H1 (cell line): ENCODE data around the gene MANSC1. TPM values are rescaled to one million over a fixed set of nuclear protein-coding genes. Genes with fewer than 3 reads are reported as not detected.

Experiments used
- CTCF ChIA-PET: fragments of 300-600 bp; sonication (Branson Sonifier 250); formaldehyde crosslinking; loops from one replicate; lab custom pipeline; 2021; ENCODE audit not compliant: partially characterized antibody; lab: Charles Lee
- POLR2A ChIA-PET: fragments of 300-600 bp; sonication (Branson Sonifier 250); formaldehyde crosslinking; loops from one replicate; lab custom pipeline; 2021; ENCODE audit warnings: inconsistent platforms; ENCODE audit not compliant: partially characterized antibody; lab: Charles Lee
- DNase-seq, 2 experiments: peaks; one replicate each; pipeline versions ENCODE4 v3.0.0 to v3.0.0-alpha.2; 2010 to 2022; ENCODE audit warnings: low spot score in 2 of 2, low read depth in 1 of 2, mixed read lengths in 1 of 2
- FAIRE-seq: peaks from 2 replicates; lab custom pipeline; 2011; peaks lifted over from hg19 to GRCh38; lab: Jason Lieb, UNC
- H2AFZ ChIP-seq: 2 replicates; pipeline ENCODE4 v1.8.1; 2012; ENCODE audit warnings: low read length, inconsistent platforms
- H2AK5ac ChIP-seq: 2 replicates; pipeline ENCODE4 v1.6.1; 2013; ENCODE audit warnings: low read depth, low read length
- H2BK120ac ChIP-seq: replicated peaks from 2 replicates; pipeline ENCODE3; 2013; ENCODE audit warnings: low read depth, low read length, inconsistent platforms
- H2BK12ac ChIP-seq: 2 replicates; pipeline ENCODE4 v1.6.1; 2013; ENCODE audit warnings: low read depth, low read length
- H2BK15ac ChIP-seq: 2 replicates; pipeline ENCODE4 v1.6.1; 2013; ENCODE audit warnings: low read length
- H2BK20ac ChIP-seq: 2 replicates; pipeline ENCODE4 v1.6.1; 2013; ENCODE audit warnings: low read length
- H2BK5ac ChIP-seq: 2 replicates; pipeline ENCODE4 v1.6.1; 2013; ENCODE audit warnings: low read depth, low read length
- H3K14ac ChIP-seq: 2 replicates; pipeline ENCODE4 v1.6.1; 2013; ENCODE audit warnings: inconsistent platforms; ENCODE audit not compliant: insufficient read length
- H3K18ac ChIP-seq: 2 replicates; pipeline ENCODE4 v1.6.1; 2013; ENCODE audit warnings: low read length; ENCODE audit errors: extremely low read depth
- H3K23ac ChIP-seq: 2 replicates; pipeline ENCODE4 v1.6.1; 2013; ENCODE audit warnings: inconsistent platforms; ENCODE audit not compliant: insufficient read length
- H3K23me2 ChIP-seq: 2 replicates; pipeline ENCODE4 v1.6.1; 2013; ENCODE audit warnings: low read depth, low read length
- H3K27ac ChIP-seq: 2 replicates; pipeline ENCODE4 v1.6.1; 2011; ENCODE audit warnings: low read depth, low read length, inconsistent platforms
- H3K27me3 ChIP-seq, 4 experiments: replicated peaks in 1 of 4; 1 replicate in 1 of 4; 2 replicates in 3 of 4; pipeline versions ENCODE4 v1.6.1 to v1.8.1; 2011 to 2013; ENCODE audit warnings: low read length in 3 of 4, mild to moderate bottlenecking in 3 of 4, inconsistent platforms in 2 of 4, mixed read lengths in 2 of 4, moderate library complexity in 1 of 4; ENCODE audit not compliant: control insufficient read depth in 3 of 4, insufficient read depth in 3 of 4; ENCODE audit errors: extremely low read depth in 1 of 4
- H3K36me3 ChIP-seq, 4 experiments: 2 replicates each; pipeline versions ENCODE4 v1.6.1 to v1.8.1; 2011 to 2013; ENCODE audit warnings: mild to moderate bottlenecking in 4 of 4, low read length in 3 of 4, moderate library complexity in 2 of 4, control low read depth in 1 of 4, inconsistent platforms in 1 of 4; ENCODE audit not compliant: insufficient read depth in 4 of 4, control insufficient read depth in 2 of 4
- H3K4ac ChIP-seq: replicated peaks from 2 replicates; pipeline ENCODE3; 2013; ENCODE audit warnings: low read length, low read depth, mixed read lengths, inconsistent platforms; ENCODE audit not compliant: insufficient read length
- H3K4me1 ChIP-seq, 4 experiments: replicated peaks in 1 of 4; 1 replicate in 1 of 4; 2 replicates in 3 of 4; pipeline versions ENCODE4 v1.6.1 to v1.8.1; 2011 to 2013; ENCODE audit warnings: low read length in 3 of 4, inconsistent platforms in 2 of 4, mixed read lengths in 1 of 4; ENCODE audit not compliant: insufficient read depth in 4 of 4, control insufficient read depth in 3 of 4
- H3K4me2 ChIP-seq, 2 experiments: 2 replicates each; pipeline versions ENCODE4 v1.6.1 to v1.8.1; 2011 to 2013; ENCODE audit warnings: low read depth in 2 of 2, low read length in 2 of 2, control low read depth in 1 of 2, inconsistent platforms in 1 of 2, mild to moderate bottlenecking in 1 of 2; ENCODE audit not compliant: insufficient read depth in 1 of 2
- H3K4me3 ChIP-seq, 4 experiments: fragments of 200-600, 300-600 bp in 1 of 4; sonication (generic), shearing (Covaris generic), sonication (Bioruptor Twin) in 1 of 4; 2 replicates each; pipeline versions ENCODE4 v1.5.1 to v1.8.1; 2011 to 2016; ENCODE audit warnings: low read length in 4 of 4, low read depth in 3 of 4, control low read depth in 2 of 4, inconsistent platforms in 2 of 4, mild to moderate bottlenecking in 2 of 4, mixed read lengths in 1 of 4, moderate library complexity in 1 of 4; ENCODE audit not compliant: insufficient read depth in 2 of 4; ENCODE audit errors: extremely low read depth in 1 of 4
- H3K56ac ChIP-seq: replicated peaks from 2 replicates; pipeline ENCODE3; 2013; ENCODE audit warnings: low read depth, mild to moderate bottlenecking, mixed read lengths, low read length, inconsistent platforms; ENCODE audit not compliant: insufficient read length
- H3K79me1 ChIP-seq: 2 replicates; pipeline ENCODE4 v1.6.1; 2013; ENCODE audit warnings: low read depth, low read length, control low read depth
- H3K79me2 ChIP-seq, 2 experiments: 2 replicates each; pipeline versions ENCODE4 v1.6.1 to v1.8.1; 2012 to 2013; ENCODE audit warnings: low read length in 2 of 2, mild to moderate bottlenecking in 2 of 2, inconsistent platforms in 1 of 2; ENCODE audit not compliant: insufficient read depth in 2 of 2, control insufficient read depth in 1 of 2
- H3K9ac ChIP-seq, 4 experiments: replicated peaks in 1 of 4; 1 replicate in 1 of 4; 2 replicates in 3 of 4; pipeline versions ENCODE4 v1.6.1 to v1.8.1; 2011 to 2013; ENCODE audit warnings: low read depth in 3 of 4, low read length in 3 of 4, control low read depth in 2 of 4, mild to moderate bottlenecking in 2 of 4, moderate library complexity in 2 of 4, inconsistent platforms in 1 of 4; ENCODE audit errors: extremely low read depth in 1 of 4
- H3K9me3 ChIP-seq, 2 experiments: 2 replicates each; pipeline versions ENCODE4 v1.6.1 to v1.8.1; 2012 to 2013; ENCODE audit warnings: mild to moderate bottlenecking in 2 of 2, moderate library complexity in 2 of 2, control low read depth in 1 of 2, inconsistent platforms in 1 of 2, low read depth in 1 of 2, low read length in 1 of 2, mixed read lengths in 1 of 2; ENCODE audit not compliant: insufficient read depth in 2 of 2
- H4K20me1 ChIP-seq, 2 experiments: replicated peaks in 1 of 2; 2 replicates each; pipeline versions ENCODE3 to v1.8.1; 2011 to 2013; ENCODE audit warnings: inconsistent platforms in 2 of 2, low read length in 2 of 2, mild to moderate bottlenecking in 1 of 2; ENCODE audit not compliant: insufficient read depth in 2 of 2, control insufficient read depth in 1 of 2
- H4K5ac ChIP-seq: 2 replicates; pipeline ENCODE4 v1.6.1; 2013; ENCODE audit warnings: low read length, low read depth, mixed read lengths, inconsistent platforms; ENCODE audit not compliant: insufficient read length
- H4K8ac ChIP-seq: 2 replicates; pipeline ENCODE4 v1.8.0; 2013; ENCODE audit warnings: mild to moderate bottlenecking, moderate library complexity, low read length, inconsistent platforms; ENCODE audit not compliant: insufficient read depth; ENCODE audit errors: extremely low read depth
- H4K91ac ChIP-seq: replicated peaks from 2 replicates; pipeline ENCODE3; 2013; ENCODE audit warnings: low read length, mixed read lengths, inconsistent platforms; ENCODE audit not compliant: insufficient read length
- CHD2 ChIP-seq: IDR thresholded peaks from 2 replicates; pipeline ENCODE4 v1.6.1; 2012; ENCODE audit warnings: low read length, improper control_type of control experiment
- EGR1 ChIP-seq: IDR thresholded peaks from 2 replicates; pipeline ENCODE4 v1.6.1; 2011; ENCODE audit warnings: low read depth, low read length, borderline replicate concordance
- NRF1 ChIP-seq: IDR thresholded peaks from 2 replicates; pipeline ENCODE4 v1.6.1; 2011; ENCODE audit warnings: mild to moderate bottlenecking, low read depth, low read length, improper control_type of control experiment
- TEAD4 ChIP-seq: IDR thresholded peaks from 2 replicates; pipeline ENCODE4 v1.6.1; 2012; ENCODE audit warnings: low read depth, low read length, inconsistent platforms, mixed read lengths
- WGBS, 2 experiments: shearing (Covaris generic) in 1 of 2; methylation state at CpG; one replicate each; pipeline versions ENCODE4 v1.1.6 to v1.1.7; 2013 to 2015; ENCODE audit warnings: low lambda C conversion rate in 2 of 2, mixed read lengths in 2 of 2, inconsistent platforms in 1 of 2, low coverage in 1 of 2, missing lambda C conversion rate in 1 of 2; ENCODE audit not compliant: insufficient replicate concordance in 2 of 2, insufficient coverage in 1 of 2, insufficient read length in 1 of 2; ENCODE audit errors: extremely low coverage in 1 of 2, missing lambda C conversion rate in 1 of 2; 5-methylcytosine and 5-hydroxymethylcytosine counted together
- polyA plus RNA-seq, 7 experiments: library from polyadenylated mRNA; depleted of rRNA in 3 of 7; stranded (reverse) in 5 of 7; unstranded in 2 of 7; fragments of >200 nt in 5 of 7; fragments of 200-250 nt in 2 of 7; gene quantifications; 1 replicate in 5 of 7; 2 replicates in 1 of 7; 4 replicates in 1 of 7; pipeline versions ENCODE4 v1.2.1 to v1.2.3, GENCODE V29; 2011 to 2013; ENCODE audit warnings: missing spikeins in 2 of 7, mixed read lengths in 2 of 7
- total RNA-seq: library from RNA; stranded (reverse); fragmentation: NEBNext Ultra II Directional; extraction: Animal tissue kit (Norgen Biotek cat#: 25700); gene quantifications from 2 replicates; pipeline ENCODE4 v1.2.1, GENCODE V29; 2021

Gene MANSC1
- total and polyA plus RNA-seq, 2 of the 8 experiments (the other 6 are each of a cell fraction or from before 2014, with no cell fraction given) = 2.0 to 8.9 TPM

- Histone ChIP-seq H3K9me3 (no peaks in the 10 kb centered on the region), H3K23ac (no peak overlapping the region), H3K79me2 (no peaks in the 10 kb centered on the region; a peak in 1 of 4 replicates), H3K4me2 (no peak overlapping the region), H4K5ac (no peak overlapping the region), H2BK5ac (no peak overlapping the region), H3K27ac (no peak overlapping the region), H2BK12ac (no peak overlapping the region), H3K4me3 (no peak overlapping the region), H3K4me1 (peaks cover 5 to 15% (median 11%) of the 10 kb centered on the region in 4 experiments; a peak in 6 of 7 replicates), H2BK20ac (no peak overlapping the region), H2BK15ac (no peak overlapping the region), H2AFZ (no peak overlapping the region), H3K18ac (no peak overlapping the region), H2BK120ac (no peak overlapping the region), H4K20me1 (no peaks in the 10 kb centered on the region), H4K91ac (no peak overlapping the region), H4K8ac (no peak overlapping the region), H3K14ac (no peak overlapping the region), H3K79me1 (no peaks in the 10 kb centered on the region), H3K23me2 (no peaks in the 10 kb centered on the region), H3K4ac (no peak overlapping the region), H2AK5ac (no peak overlapping the region), H3K36me3 (no peaks in the 10 kb centered on the region), H3K56ac (no peak overlapping the region), H3K9ac (no peak overlapping the region), H3K27me3 (no peaks in the 10 kb centered on the region)
- ChIA-PET POLR2A (no interaction called here), CTCF (interaction anchor here (0.6 to 1.1 kb wide), 2 partner anchors 85 to 106 kb away, joined by 3 to 4 read pairs; no protein-coding TSS in a partner anchor)
- 98% methylated on average over 4 of the region's 4 CpGs; no CpG with 5 or more reads in 1 of the 2 experiments for WGBS, 2 experiments
- FAIRE-seq (no peak), DNase-seq (no peak)
- TF ChIP-seq NRF1 (no peak), CHD2 (no peak), TEAD4 (no peak), EGR1 (no peak)
Observed at GRCh38 chr12:12396694-12397093, 46.7 kb upstream of the MANSC1 start.
